ENCODE measurements around the gene AQP9. TPM values are rescaled to one million over a fixed set of nuclear protein-coding genes. Genes with fewer than 3 reads are reported as not detected.

The AQP9 gene
- total RNA-seq, 4 donors from 2014 or later, result 12.2 to 56.8 (median 36.3) TPM

DNA sequence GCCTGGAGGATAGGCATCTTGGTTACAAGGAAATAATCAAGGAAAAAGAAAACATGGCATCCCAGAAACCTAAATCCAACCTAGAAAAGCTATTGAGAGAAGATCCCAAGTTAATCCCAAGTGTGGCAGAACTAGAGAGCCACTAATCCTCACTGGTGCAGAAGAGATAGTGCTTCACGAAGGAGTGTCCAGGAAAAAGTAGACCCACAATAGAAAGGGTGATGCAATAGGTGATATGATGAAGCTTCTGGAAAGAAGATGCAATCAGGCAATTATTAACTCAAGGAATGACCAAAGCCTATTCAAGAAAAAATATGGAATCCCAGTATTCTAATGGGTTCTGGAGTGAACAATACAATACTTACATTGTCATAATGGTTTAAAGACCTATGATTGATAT is 95.2 kb downstream of the AQP9 start:
- ATAC-seq (ENCODE audit: low FRiP score) (no peak), DNase-seq (ENCODE audit: low spot score) (no peak)
- TF ChIP-seq, protein P1, sequence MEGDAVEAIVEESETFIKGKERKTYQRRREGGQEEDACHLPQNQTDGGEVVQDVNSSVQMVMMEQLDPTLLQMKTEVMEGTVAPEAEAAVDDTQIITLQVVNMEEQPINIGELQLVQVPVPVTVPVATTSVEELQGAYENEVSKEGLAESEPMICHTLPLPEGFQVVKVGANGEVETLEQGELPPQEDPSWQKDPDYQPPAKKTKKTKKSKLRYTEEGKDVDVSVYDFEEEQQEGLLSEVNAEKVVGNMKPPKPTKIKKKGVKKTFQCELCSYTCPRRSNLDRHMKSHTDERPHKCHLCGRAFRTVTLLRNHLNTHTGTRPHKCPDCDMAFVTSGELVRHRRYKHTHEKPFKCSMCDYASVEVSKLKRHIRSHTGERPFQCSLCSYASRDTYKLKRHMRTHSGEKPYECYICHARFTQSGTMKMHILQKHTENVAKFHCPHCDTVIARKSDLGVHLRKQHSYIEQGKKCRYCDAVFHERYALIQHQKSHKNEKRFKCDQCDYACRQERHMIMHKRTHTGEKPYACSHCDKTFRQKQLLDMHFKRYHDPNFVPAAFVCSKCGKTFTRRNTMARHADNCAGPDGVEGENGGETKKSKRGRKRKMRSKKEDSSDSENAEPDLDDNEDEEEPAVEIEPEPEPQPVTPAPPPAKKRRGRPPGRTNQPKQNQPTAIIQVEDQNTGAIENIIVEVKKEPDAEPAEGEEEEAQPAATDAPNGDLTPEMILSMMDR (IDR thresholded peaks at IDR 0.05), result no peak

Small RNA genes lying within 50 kb of the gene (small RNA-seq; reads per million reads assigned to genes)
- gene MTCO3P23, result not detected

Other genes with a start within 250 kb of the AQP9 start
- 100 to 1,000 TPM in 2 of 4 donors, 10 to 100 TPM in 2; 16.6 to 172 (median 69.6) TPM for gene ALDH1A2, start 72.7 kb upstream of the AQP9 start, total RNA-seq